ENCODE measurements around the gene OR2T5.
"Not testable (repeated sequence)": the region's sequence is repeated elsewhere in the genome, so short reads cannot be mapped to it uniquely, and the experiment has no call there.

OR2T5 gene

GRCh38 chr1:248488289-248488688 lies at the start of gene OR2T5:
TSS of gene OR2T5 (plus strand) at chr1:248488589. CDS start at chr1:248488589, 0 bp downstream.
- not testable (repeated sequence) for DNase-seq

- not testable (repeated sequence) for DNase-seq
These were observed 49.7 kb upstream of the OR2T5 start for GRCh38 chr1:248438668-248439067.

GRCh38 chr1:248439283-248439682 lies 49.1 kb upstream of the OR2T5 start:
- DNase-seq: not testable (repeated sequence)

- not testable (repeated sequence) for DNase-seq
These were observed 45.7 kb upstream of the OR2T5 start for GRCh38 chr1:248442500-248443277.

GRCh38 chr1:248444603-248445002 lies 43.8 kb upstream of the OR2T5 start:
- not testable (repeated sequence) for DNase-seq

GRCh38 chr1:248445399-248445798 lies 43.0 kb upstream of the OR2T5 start, which contains the start of gene OR2T2:
TSS of gene OR2T2 (plus strand) at chr1:248445637. CDS start at chr1:248452798, 7,161 bp downstream.
- not testable (repeated sequence) for DNase-seq

GRCh38 chr1:248448409-248449074 lies 39.8 kb upstream of the OR2T5 start:
- DNase-seq: not testable (repeated sequence)

GRCh38 chr1:248449821-248450465 lies 38.4 kb upstream of the OR2T5 start:
- DNase-seq: not testable (repeated sequence)

GRCh38 chr1:248450466-248451145 lies 37.8 kb upstream of the OR2T5 start:
- not testable (repeated sequence) for DNase-seq

- DNase-seq: not testable (repeated sequence)
These were observed 34.8 kb upstream of the OR2T5 start for GRCh38 chr1:248453619-248454018.

GRCh38 chr1:248455045-248455444 lies 33.3 kb upstream of the OR2T5 start:
- not testable (repeated sequence) for DNase-seq

- not testable (repeated sequence) for DNase-seq
These were observed 31.8 kb upstream of the OR2T5 start for GRCh38 chr1:248456635-248457034.

- not testable (repeated sequence) for DNase-seq
These were observed 29.3 kb upstream of the OR2T5 start for GRCh38 chr1:248459117-248459516.

GRCh38 chr1:248471154-248471553 lies 17.2 kb upstream of the OR2T5 start:
- DNase-seq: no peak

GRCh38 chr1:248472111-248472510 lies 16.3 kb upstream of the OR2T5 start:
- DNase-seq: not testable (repeated sequence)

- DNase-seq: not testable (repeated sequence)
These were observed 15.3 kb upstream of the OR2T5 start, which contains the start of gene OR2T3 for GRCh38 chr1:248473051-248473450. TSS of gene OR2T3 (plus strand) at chr1:248473351. CDS start at chr1:248473351, 0 bp downstream.

- DNase-seq: not testable (repeated sequence)
These were observed 12.7 kb upstream of the OR2T5 start for GRCh38 chr1:248475660-248476059.

GRCh38 chr1:248481686-248482579 lies 6.5 kb upstream of the OR2T5 start:
- DNase-seq: not testable (repeated sequence)

GRCh38 chr1:248496661-248497060 lies 8.3 kb downstream of the OR2T5 start:
- not testable (repeated sequence) for DNase-seq

GRCh38 chr1:248500305-248501035 lies 12.1 kb downstream of the OR2T5 start:
- not testable (repeated sequence) for DNase-seq

GRCh38 chr1:248507773-248508172 lies 19.4 kb downstream of the OR2T5 start, which contains the start of gene OR2G6:
TSS of gene OR2G6 (plus strand) at chr1:248508073. CDS start at chr1:248521647, 13,574 bp downstream.
- not testable (repeated sequence) for DNase-seq
